Cardiac muscle cell (in vitro differentiated cells and primary cell): ENCODE measurements around the gene PCDHB7. TPM values are rescaled to one million over a fixed set of nuclear protein-coding genes. Genes with fewer than 3 reads are reported as not detected.
A peak's percentile ranks its signal among the peaks of the same experiment; 100 is the strongest.
"Not testable (repeated sequence)": the region's sequence is repeated elsewhere in the genome, so short reads cannot be mapped to it uniquely, and the experiment has no call there.

Experiments
- DNase-seq, 2 donors: peaks; one replicate each; pipeline versions ENCODE4 v3.0.0 to v3.0.0-alpha.2; 2010 to 2017; ENCODE audit warnings: low read depth in 1 of 2, low spot score in 1 of 2
- H3K27ac ChIP-seq: fragments of 200-600 bp; sonication (generic); 2 replicates; pipeline ENCODE4 v1.5.1; 2016
- H3K27me3 ChIP-seq: fragments of 200-600 bp; sonication (generic); 2 replicates; pipeline ENCODE4 v1.6.0; 2016; ENCODE audit warnings: control low read depth
- H3K36me3 ChIP-seq: fragments of 200-600 bp; sonication (generic); 2 replicates; pipeline ENCODE4 v1.5.1; 2016; ENCODE audit warnings: control low read depth
- H3K4me1 ChIP-seq: fragments of 200-600 bp; sonication (generic); 2 replicates; pipeline ENCODE4 v1.8.1; 2017; ENCODE audit warnings: low read depth, mild to moderate bottlenecking, mixed run types
- H3K4me3 ChIP-seq: fragments of 200-600 bp; sonication (generic); 2 replicates; pipeline ENCODE4 v1.5.1; 2016; ENCODE audit warnings: mild to moderate bottlenecking
- H3K9me3 ChIP-seq: fragments of 200-600 bp; sonication (generic); 2 replicates; pipeline ENCODE4 v1.5.1; 2017; ENCODE audit warnings: low read depth, mild to moderate bottlenecking, control low read depth
- polyA plus RNA-seq: library from polyadenylated mRNA; unstranded; fragments of >200 nt; fragmentation: Nextera tagmentation; extraction: Ambion mirVana; gene quantifications from 2 replicates; pipeline ENCODE4 v1.2.1, GENCODE V29; 2016
- total RNA-seq: library from RNA; depleted of rRNA; stranded (reverse); fragments of >200 nt; gene quantifications from 2 replicates; pipeline ENCODE4 v1.2.3, GENCODE V29; 2016
- TF ChIP-seq, protein P1 (sequence below): IDR thresholded peaks from 2 replicates; pipeline ENCODE4 v1.5.1; 2012; ENCODE audit warnings: low read depth, mild to moderate bottlenecking, low read length

PCDHB7 gene
- total and polyA plus RNA-seq, 2 experiments from 2014 or later: 1.0 to 2.3 TPM

DNA sequence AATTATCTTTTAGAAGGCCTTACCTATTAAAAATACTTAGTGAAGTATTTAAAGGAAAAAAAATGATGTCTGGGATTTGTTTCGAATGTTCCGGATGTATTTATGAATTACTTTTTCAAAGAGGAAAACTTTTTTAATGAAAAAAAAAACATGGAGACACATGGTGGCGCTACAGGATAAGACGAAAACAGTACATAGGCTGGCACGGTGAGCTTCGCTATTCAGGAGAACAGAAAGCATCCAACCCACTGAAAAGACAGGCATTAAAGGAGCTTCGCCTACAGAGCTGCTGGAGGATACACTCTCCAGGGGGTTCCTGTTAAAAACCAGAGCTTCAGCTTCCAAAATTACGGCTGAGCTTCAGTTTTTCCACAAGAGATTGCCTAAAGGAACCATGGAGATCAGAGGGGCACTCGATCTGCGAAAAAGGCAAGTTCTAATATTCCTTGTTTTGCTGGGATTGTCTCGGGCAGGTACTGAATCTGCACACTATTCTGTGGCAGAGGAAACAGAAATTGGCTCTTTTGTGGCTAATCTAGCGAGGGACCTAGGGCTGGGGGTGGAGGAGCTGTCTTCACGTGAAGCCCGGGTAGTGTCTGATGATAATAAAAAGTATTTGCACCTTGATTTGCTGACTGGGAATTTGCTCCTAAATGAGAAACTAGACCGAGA, 50.8 kb downstream of the PCDHB7 start, which contains the start of gene PCDHB14:
Gene PCDHB14, plus strand, starts transcription at position 232 of the 672 bp plus-strand sequence. Its CDS starts 163 bp downstream, at position 395.
- no peaks in the 10 kb centered on the region for H3K36me3 ChIP-seq
- peak within 1 kb of the TSS; percentile 26 for H3K4me3 ChIP-seq
- DNase-seq: peak; percentile 27 to 65
- no peaks in the 10 kb centered on the region for H3K27me3 ChIP-seq
- no peaks in the 10 kb centered on the region for H3K4me1 ChIP-seq
- TF ChIP-seq, protein P1, sequence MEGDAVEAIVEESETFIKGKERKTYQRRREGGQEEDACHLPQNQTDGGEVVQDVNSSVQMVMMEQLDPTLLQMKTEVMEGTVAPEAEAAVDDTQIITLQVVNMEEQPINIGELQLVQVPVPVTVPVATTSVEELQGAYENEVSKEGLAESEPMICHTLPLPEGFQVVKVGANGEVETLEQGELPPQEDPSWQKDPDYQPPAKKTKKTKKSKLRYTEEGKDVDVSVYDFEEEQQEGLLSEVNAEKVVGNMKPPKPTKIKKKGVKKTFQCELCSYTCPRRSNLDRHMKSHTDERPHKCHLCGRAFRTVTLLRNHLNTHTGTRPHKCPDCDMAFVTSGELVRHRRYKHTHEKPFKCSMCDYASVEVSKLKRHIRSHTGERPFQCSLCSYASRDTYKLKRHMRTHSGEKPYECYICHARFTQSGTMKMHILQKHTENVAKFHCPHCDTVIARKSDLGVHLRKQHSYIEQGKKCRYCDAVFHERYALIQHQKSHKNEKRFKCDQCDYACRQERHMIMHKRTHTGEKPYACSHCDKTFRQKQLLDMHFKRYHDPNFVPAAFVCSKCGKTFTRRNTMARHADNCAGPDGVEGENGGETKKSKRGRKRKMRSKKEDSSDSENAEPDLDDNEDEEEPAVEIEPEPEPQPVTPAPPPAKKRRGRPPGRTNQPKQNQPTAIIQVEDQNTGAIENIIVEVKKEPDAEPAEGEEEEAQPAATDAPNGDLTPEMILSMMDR: no peak
- H3K27ac ChIP-seq: no peak within 1 kb of the TSS
- H3K9me3 ChIP-seq: no peaks in the 10 kb centered on the region

DNA sequence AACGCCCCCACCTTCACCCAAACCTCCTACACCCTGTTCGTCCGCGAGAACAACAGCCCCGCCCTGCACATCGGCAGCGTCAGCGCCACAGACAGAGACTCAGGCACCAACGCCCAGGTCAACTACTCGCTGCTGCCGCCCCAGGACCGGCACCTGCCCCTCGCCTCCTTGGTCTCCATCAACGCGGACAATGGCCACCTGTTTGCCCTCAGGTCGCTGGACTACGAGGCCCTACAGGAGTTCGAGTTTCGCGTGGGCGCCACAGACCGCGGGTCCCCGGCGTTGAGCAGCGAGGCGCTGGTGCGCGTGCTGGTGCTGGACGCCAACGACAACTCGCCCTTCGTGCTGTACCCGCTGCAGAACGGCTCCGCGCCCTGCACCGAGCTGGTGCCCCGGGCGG, 52.4 kb downstream of the PCDHB7 start:
- not testable (repeated sequence) for H3K27ac ChIP-seq, H3K36me3 ChIP-seq, DNase-seq, H3K4me3 ChIP-seq, H3K4me1 ChIP-seq, H3K9me3 ChIP-seq, H3K27me3 ChIP-seq

DNA sequence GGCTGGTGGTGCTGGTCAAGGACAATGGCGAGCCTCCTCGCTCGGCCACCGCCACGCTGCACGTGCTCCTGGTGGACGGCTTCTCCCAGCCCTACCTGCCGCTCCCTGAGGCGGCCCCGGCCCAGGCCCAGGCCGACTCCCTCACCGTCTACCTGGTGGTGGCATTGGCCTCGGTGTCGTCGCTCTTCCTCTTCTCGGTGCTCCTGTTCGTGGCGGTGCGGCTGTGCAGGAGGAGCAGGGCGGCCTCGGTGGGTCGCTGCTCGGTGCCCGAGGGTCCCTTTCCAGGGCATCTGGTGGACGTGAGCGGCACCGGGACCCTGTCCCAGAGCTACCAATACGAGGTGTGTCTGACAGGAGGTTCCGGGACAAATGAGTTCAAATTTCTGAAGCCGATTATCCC, 53.0 kb downstream of the PCDHB7 start:
- H3K4me3 ChIP-seq, H3K27me3 ChIP-seq, DNase-seq, H3K36me3 ChIP-seq, H3K27ac ChIP-seq, H3K9me3 ChIP-seq, H3K4me1 ChIP-seq: not testable (repeated sequence)

Other genes starting within 250 kb of the PCDHB7 start
Only the 30 nearest of the 37 such genes appear.
- gene PCDHAC2, start 206.2 kb upstream of the PCDHB7 start, total RNA-seq: 42.2 and 47.8 TPM in 2 replicates
- 18.5 and 18.9 TPM in 2 replicates for gene PCDHAC2, start 206.2 kb upstream of the PCDHB7 start, polyA plus RNA-seq
- 0.03 and 0.07 TPM in 2 replicates for gene PCDHB1, start 121.3 kb upstream of the PCDHB7 start, total RNA-seq
- not detected in 2 replicates for gene PCDHB1, start 121.3 kb upstream of the PCDHB7 start, polyA plus RNA-seq
- gene PCDHB2, start 78.0 kb upstream of the PCDHB7 start, total RNA-seq: 43.9 and 51.5 TPM in 2 replicates
- 25.0 and 31.2 TPM in 2 replicates for gene PCDHB2, start 78.0 kb upstream of the PCDHB7 start, polyA plus RNA-seq
- 5.6 and 8.9 TPM in 2 replicates for gene PCDHB3, start 72.2 kb upstream of the PCDHB7 start, total RNA-seq
- 0.34 and 1.2 TPM in 2 replicates for gene PCDHB3, start 72.2 kb upstream of the PCDHB7 start, polyA plus RNA-seq
- gene PCDHB4, start 50.8 kb upstream of the PCDHB7 start, total RNA-seq: 2.6 and 5.2 TPM in 2 replicates
- 0.75 and 2.4 TPM in 2 replicates for gene PCDHB4, start 50.8 kb upstream of the PCDHB7 start, polyA plus RNA-seq
- 27.5 and 72.8 TPM in 2 replicates for gene PCDHB5, start 37.4 kb upstream of the PCDHB7 start, total RNA-seq
- 10.1 and 30.0 TPM in 2 replicates for gene PCDHB5, start 37.4 kb upstream of the PCDHB7 start, polyA plus RNA-seq
- 1.7 and 2.1 TPM in 2 replicates for gene PCDHB6, start 22.6 kb upstream of the PCDHB7 start, total RNA-seq
- 0.26 and 0.37 TPM in 2 replicates for gene PCDHB6, start 22.6 kb upstream of the PCDHB7 start, polyA plus RNA-seq
- gene PCDHB8, start 5.1 kb downstream of the PCDHB7 start, total RNA-seq: 17.2 and 20.8 TPM in 2 replicates
- 6.2 and 8.7 TPM in 2 replicates for gene PCDHB8, start 5.1 kb downstream of the PCDHB7 start, polyA plus RNA-seq
- 4.8 and 6.3 TPM in 2 replicates for gene PCDHB16, start 9.7 kb downstream of the PCDHB7 start, total RNA-seq
- 1.6 and 2.7 TPM in 2 replicates for gene PCDHB16, start 9.7 kb downstream of the PCDHB7 start, polyA plus RNA-seq
- 7.4 and 7.9 TPM in 2 replicates for gene PCDHB9, start 14.5 kb downstream of the PCDHB7 start, total RNA-seq
- 2.5 and 2.9 TPM in 2 replicates for gene PCDHB9, start 14.5 kb downstream of the PCDHB7 start, polyA plus RNA-seq
- 8.8 and 10.9 TPM in 2 replicates for gene PCDHB10, start 19.7 kb downstream of the PCDHB7 start, total RNA-seq
- gene PCDHB10, start 19.7 kb downstream of the PCDHB7 start, polyA plus RNA-seq: 7.8 and 9.0 TPM in 2 replicates
- 4.7 and 8.6 TPM in 2 replicates for gene PCDHB11, start 27.0 kb downstream of the PCDHB7 start, total RNA-seq
- 2.4 and 3.1 TPM in 2 replicates for gene PCDHB11, start 27.0 kb downstream of the PCDHB7 start, polyA plus RNA-seq
- 9.5 and 17.7 TPM in 2 replicates for gene PCDHB12, start 36.1 kb downstream of the PCDHB7 start, total RNA-seq
- 2.1 and 3.5 TPM in 2 replicates for gene PCDHB12, start 36.1 kb downstream of the PCDHB7 start, polyA plus RNA-seq
- gene PCDHB13, start 41.3 kb downstream of the PCDHB7 start, total RNA-seq: 7.8 and 8.4 TPM in 2 replicates
- gene PCDHB13, start 41.3 kb downstream of the PCDHB7 start, polyA plus RNA-seq: 1.3 and 3.1 TPM in 2 replicates
- 17.3 and 21.2 TPM in 2 replicates for gene PCDHB14, start 50.7 kb downstream of the PCDHB7 start, total RNA-seq
- gene PCDHB14, start 50.7 kb downstream of the PCDHB7 start, polyA plus RNA-seq: 8.1 and 11.8 TPM in 2 replicates
- 21.3 and 32.4 TPM in 2 replicates for gene PCDHB15, start 72.8 kb downstream of the PCDHB7 start, total RNA-seq
- gene PCDHB15, start 72.8 kb downstream of the PCDHB7 start, polyA plus RNA-seq: 13.3 and 19.3 TPM in 2 replicates
- gene SLC25A2, start 131.4 kb downstream of the PCDHB7 start, total RNA-seq: 0.42 TPM in 1 of 2 replicates, not detected in the other
- gene SLC25A2, start 131.4 kb downstream of the PCDHB7 start, polyA plus RNA-seq: not detected in 2 replicates
- 93.8 and 124 TPM in 2 replicates for gene TAF7, start 148.1 kb downstream of the PCDHB7 start, total RNA-seq
- 165 and 215 TPM in 2 replicates for gene TAF7, start 148.1 kb downstream of the PCDHB7 start, polyA plus RNA-seq
- gene PCDHGA1, start 157.9 kb downstream of the PCDHB7 start, total RNA-seq: 1.7 and 2.3 TPM in 2 replicates
- gene PCDHGA1, start 157.9 kb downstream of the PCDHB7 start, polyA plus RNA-seq: 0.40 and 1.2 TPM in 2 replicates
- gene PCDHGA2, start 166.1 kb downstream of the PCDHB7 start, total RNA-seq: 0.95 and 1.8 TPM in 2 replicates
- gene PCDHGA2, start 166.1 kb downstream of the PCDHB7 start, polyA plus RNA-seq: 0.18 and 1.1 TPM in 2 replicates
- gene PCDHGA3, start 171.2 kb downstream of the PCDHB7 start, total RNA-seq: 1.5 and 3.2 TPM in 2 replicates
- gene PCDHGA3, start 171.2 kb downstream of the PCDHB7 start, polyA plus RNA-seq: 1.4 and 2.2 TPM in 2 replicates
- 1.8 and 3.7 TPM in 2 replicates for gene PCDHGB1, start 177.5 kb downstream of the PCDHB7 start, total RNA-seq
- gene PCDHGB1, start 177.5 kb downstream of the PCDHB7 start, polyA plus RNA-seq: 0.32 and 0.46 TPM in 2 replicates
- 1.5 and 1.8 TPM in 2 replicates for gene PCDHGA4, start 182.4 kb downstream of the PCDHB7 start, total RNA-seq
- gene PCDHGA4, start 182.4 kb downstream of the PCDHB7 start, polyA plus RNA-seq: 0.20 and 0.32 TPM in 2 replicates
- gene PCDHGB2, start 187.3 kb downstream of the PCDHB7 start, total RNA-seq: 2.7 and 3.0 TPM in 2 replicates
- gene PCDHGB2, start 187.3 kb downstream of the PCDHB7 start, polyA plus RNA-seq: 1.0 and 2.8 TPM in 2 replicates
- gene PCDHGA5, start 191.5 kb downstream of the PCDHB7 start, total RNA-seq: 1.1 and 1.2 TPM in 2 replicates
- 0.09 TPM in 1 of 2 replicates, not detected in the other for gene PCDHGA5, start 191.5 kb downstream of the PCDHB7 start, polyA plus RNA-seq
- 0.71 and 1.2 TPM in 2 replicates for gene PCDHGB3, start 197.6 kb downstream of the PCDHB7 start, total RNA-seq
- 0.27 TPM in 1 of 2 replicates, not detected in the other for gene PCDHGB3, start 197.6 kb downstream of the PCDHB7 start, polyA plus RNA-seq
- gene PCDHGA6, start 201.2 kb downstream of the PCDHB7 start, total RNA-seq: 0.66 and 0.88 TPM in 2 replicates
- not detected in 2 replicates for gene PCDHGA6, start 201.2 kb downstream of the PCDHB7 start, polyA plus RNA-seq
- 1.0 and 1.2 TPM in 2 replicates for gene PCDHGA7, start 210.1 kb downstream of the PCDHB7 start, total RNA-seq
- 0.20 TPM in 1 of 2 replicates, not detected in the other for gene PCDHGA7, start 210.1 kb downstream of the PCDHB7 start, polyA plus RNA-seq
- gene PCDHGB4, start 215.1 kb downstream of the PCDHB7 start, total RNA-seq: 17.4 and 23.5 TPM in 2 replicates
- gene PCDHGB4, start 215.1 kb downstream of the PCDHB7 start, polyA plus RNA-seq: 9.9 and 12.5 TPM in 2 replicates
- gene PCDHGA8, start 220.0 kb downstream of the PCDHB7 start, total RNA-seq: 2.3 and 2.5 TPM in 2 replicates
- 0.37 and 1.0 TPM in 2 replicates for gene PCDHGA8, start 220.0 kb downstream of the PCDHB7 start, polyA plus RNA-seq